GM18909 (cell line): ENCODE results near the gene NPFF.

Experiments used
- ATAC-seq: cut with Tn5 transposase; IDR thresholded peaks from one replicate; pipeline ENCODE4 v1.9.1; 2021; ENCODE audit warnings: mild to moderate bottlenecking; ENCODE audit not compliant: unreplicated experiment, poor library complexity

The NPFF gene

GRCh38 chr12:53514628-53515290 lies 7.5 kb upstream of the NPFF start:
- ATAC-seq: no peak

- ATAC-seq: no peak
These were observed 6.6 kb upstream of the NPFF start for GRCh38 chr12:53513712-53514410.

GRCh38 chr12:53510181-53510812 lies 3.0 kb upstream of the NPFF start:
- no peak for ATAC-seq

- ATAC-seq: peak; percentile 89
These were observed 1.4 kb upstream of the NPFF start for GRCh38 chr12:53508534-53509170.

- ATAC-seq: no peak
These were observed 260 bp upstream of the NPFF start for GRCh38 chr12:53507603-53507885.

- no peak for ATAC-seq
These were observed 866 bp downstream of the NPFF start for GRCh38 chr12:53506450-53506785.

GRCh38 chr12:53505555-53506449 lies 1.5 kb downstream of the NPFF start:
- no peak for ATAC-seq

- no peak for ATAC-seq
These were observed 2.2 kb downstream of the NPFF start for GRCh38 chr12:53505086-53505485.

- no peak for ATAC-seq
These were observed 3.0 kb downstream of the NPFF start for GRCh38 chr12:53504004-53504920.

GRCh38 chr12:53502983-53503728 lies 4.1 kb downstream of the NPFF start:
- no peak for ATAC-seq

- ATAC-seq: no peak
These were observed 5.0 kb downstream of the NPFF start for GRCh38 chr12:53502331-53502730.

- no peak for ATAC-seq
These were observed 5.6 kb downstream of the NPFF start for GRCh38 chr12:53501615-53502181.

- ATAC-seq: peak; percentile 81
These were observed 6.3 kb downstream of the NPFF start, which contains the start of gene TARBP2 for GRCh38 chr12:53500776-53501614. Gene TARBP2 (plus strand): TSS chr12:53501283. CDS start chr12:53501409, 126 bp downstream.

GRCh38 chr12:53500142-53500775 lies 7.0 kb downstream of the NPFF start:
- no peak for ATAC-seq

GRCh38 chr12:53499266-53500141 lies 7.8 kb downstream of the NPFF start, which contains the start of gene MAP3K12:
Gene MAP3K12 (minus strand): TSS chr12:53499458. CDS start chr12:53487391, 12,067 bp downstream.
- ATAC-seq: no peak

GRCh38 chr12:53498235-53498630 lies 9.1 kb downstream of the NPFF start:
- no peak for ATAC-seq
